ENCODE results near the gene OR4K15.
"Not testable (repeated sequence)": the region's sequence is repeated elsewhere in the genome, so short reads cannot be mapped to it uniquely, and the experiment has no call there.

Gene OR4K15

DNA sequence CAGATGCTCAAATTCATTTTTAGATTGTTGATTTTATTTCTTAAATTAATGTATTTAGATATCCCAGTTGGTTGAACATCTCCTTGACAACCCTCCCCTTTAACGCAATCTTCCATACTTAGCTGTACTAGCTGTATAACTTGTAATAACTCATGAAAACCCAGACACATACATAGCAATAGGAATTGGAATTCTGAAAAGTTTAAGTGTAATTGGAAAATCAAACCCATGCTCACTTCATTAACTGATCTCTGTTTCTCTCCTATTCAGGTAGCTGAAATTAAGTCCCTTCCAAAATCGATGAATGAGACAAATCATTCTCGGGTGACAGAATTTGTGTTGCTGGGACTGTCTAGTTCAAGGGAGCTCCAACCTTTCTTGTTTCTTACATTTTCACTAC lies at the start of gene OR4K15:
TSS of gene OR4K15 (plus strand) at position 301 of the 400 bp plus-strand sequence. CDS start at position 301, 0 bp downstream.
- DNase-seq: no peak

GRCh38 chr14:19930617-19931016 lies 44.8 kb upstream of the OR4K15 start, which contains the start of gene OR4K1:
Gene OR4K1, plus strand, starts transcription at chr14:19930917. Its CDS starts 4,750 bp downstream, at chr14:19935667.
- no peak for DNase-seq

GRCh38 chr14:19941668-19942067 lies 33.7 kb upstream of the OR4K15 start:
- DNase-seq: no peak

GRCh38 chr14:19947413-19948090 lies 27.8 kb upstream of the OR4K15 start:
- DNase-seq: no peak

DNA sequence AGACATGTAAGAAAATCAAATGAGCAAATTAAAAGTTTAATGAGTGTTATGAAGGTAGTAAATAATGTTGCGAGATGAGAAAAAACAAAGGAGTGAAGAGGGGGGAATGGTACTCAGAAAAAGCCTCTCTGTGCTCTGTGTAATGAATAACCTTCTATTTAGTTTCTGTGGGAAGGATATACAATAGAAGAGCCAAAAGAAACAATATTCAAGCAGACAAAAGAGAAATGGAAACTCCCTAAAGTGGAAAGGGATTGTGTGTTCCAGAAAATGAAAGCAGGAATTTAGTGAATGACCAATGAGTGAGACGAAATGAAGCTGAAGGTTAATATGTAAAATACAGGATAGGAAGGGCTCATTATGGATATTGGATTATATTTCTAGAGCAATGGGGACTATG lies 26.2 kb upstream of the OR4K15 start:
- no peak for DNase-seq

DNA sequence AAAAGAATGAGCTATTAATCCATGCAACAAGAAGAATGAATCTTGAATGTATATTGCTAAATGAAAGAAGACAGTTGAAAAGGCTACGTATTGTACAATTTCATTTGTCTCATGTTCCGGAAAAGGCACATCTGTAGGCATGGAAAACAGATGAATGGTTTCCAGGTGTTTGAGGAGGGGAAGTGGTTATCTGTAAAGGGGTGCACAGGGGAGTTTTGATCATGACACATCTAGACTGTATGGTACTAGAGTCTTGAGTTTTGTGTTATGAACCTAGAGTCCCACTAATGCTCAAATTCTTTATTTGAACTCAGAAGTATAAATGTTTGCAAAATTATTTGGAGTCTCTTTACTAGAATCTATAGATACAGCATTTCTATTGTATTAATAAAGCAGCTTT lies 5.7 kb upstream of the OR4K15 start:
- DNase-seq: not testable (repeated sequence)

DNA sequence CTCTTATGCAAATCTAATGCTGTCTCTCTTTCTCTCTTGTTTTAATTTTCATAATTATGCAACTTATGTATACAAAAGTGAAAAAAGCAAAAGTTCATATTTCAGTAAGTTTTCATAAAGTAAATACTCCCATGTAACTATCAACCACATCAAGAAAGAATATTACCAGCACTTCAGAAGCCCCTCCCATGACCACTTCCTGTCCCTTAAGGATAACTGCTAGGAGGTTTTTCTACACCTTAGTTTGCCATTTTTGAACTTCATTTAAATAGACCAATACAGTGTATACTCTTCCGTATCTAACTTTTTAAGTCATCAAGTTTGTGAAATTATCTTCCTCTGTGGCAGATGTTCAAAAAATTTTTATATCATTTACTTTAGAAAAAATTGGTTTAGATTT lies 547 bp upstream of the OR4K15 start:
- no peak for DNase-seq

DNA sequence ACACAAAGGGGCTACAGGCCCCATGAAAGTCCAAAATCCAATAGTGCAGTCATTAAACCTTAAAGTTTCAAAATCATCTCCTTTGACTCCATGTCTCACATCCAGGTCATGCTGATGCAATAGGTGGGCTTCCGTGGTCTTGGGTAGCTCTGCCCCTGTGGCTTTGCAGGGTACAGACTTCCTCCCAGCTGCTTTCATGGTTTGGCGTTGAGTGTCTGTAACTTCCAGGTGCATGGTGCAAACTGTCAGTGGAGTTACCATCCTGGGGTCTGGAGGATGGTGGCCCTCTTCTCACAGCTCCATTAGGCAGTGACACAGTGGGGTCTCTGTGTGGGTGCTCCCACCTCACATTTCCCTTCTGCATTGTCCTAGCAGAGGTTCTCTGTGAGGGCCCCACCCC lies 18.0 kb downstream of the OR4K15 start:
- DNase-seq: no peak

DNA sequence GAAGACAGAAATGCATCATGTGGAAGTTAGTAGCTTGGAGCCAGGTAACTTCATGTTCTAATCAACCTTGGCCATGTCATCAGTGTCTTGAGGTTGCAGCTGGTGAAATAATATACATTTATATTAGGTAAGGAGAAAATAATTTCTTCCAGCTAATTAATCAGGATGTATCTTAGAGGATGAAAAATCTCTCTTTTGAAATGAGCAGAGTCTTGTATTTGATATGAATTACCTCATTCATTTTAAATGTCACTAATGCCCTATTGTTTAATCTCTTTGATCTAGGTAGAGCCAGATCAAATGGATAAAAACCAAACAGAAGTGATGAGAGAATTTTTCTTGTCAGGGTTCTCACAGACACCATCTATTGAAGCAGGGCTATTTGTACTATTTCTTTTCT lies 26.5 kb downstream of the OR4K15 start, which contains the start of gene OR4Q2:
TSS of gene OR4Q2 (plus strand) at position 301 of the 400 bp plus-strand sequence.
- no peak for DNase-seq

DNA sequence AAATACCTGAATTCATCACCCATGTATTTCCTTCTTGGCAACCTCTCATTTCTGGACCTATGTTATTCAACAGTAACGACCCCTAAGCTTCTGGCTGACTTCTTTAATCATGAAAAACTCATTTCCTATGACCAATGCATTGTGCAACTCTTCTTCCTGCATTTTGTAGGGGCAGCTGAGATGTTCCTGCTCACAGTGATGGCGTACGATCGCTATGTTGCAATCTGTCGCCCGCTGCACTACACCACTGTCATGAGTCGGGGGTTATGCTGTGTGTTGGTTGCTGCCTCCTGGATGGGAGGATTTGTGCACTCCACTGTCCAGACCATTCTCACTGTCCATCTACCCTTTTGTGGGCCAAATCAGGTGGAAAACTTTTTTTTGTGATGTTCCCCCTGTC lies 26.9 kb downstream of the OR4K15 start:
- DNase-seq: no peak

DNA sequence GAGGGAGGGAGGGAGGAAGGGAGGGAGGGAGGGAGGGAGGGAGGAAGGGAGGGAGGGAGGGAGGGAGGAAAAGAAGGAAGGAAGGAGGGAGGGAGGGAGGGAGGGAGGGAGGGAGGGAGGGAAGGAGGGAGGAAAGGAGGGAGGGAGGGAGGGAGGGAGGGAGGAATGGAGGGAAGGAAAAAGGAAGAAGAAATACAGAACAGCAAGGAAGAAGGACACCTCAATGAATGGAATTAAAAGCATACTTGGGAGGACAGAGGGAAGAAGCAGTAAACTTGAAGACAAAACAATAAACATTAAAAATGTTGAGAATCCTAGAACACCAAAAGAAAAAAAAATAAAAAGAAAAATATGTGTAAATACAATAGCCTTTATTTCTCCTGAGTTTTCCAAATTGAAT lies 32.8 kb downstream of the OR4K15 start:
- no peak for DNase-seq

GRCh38 chr14:20019257-20019865 lies 44.0 kb downstream of the OR4K15 start, which contains the start of gene OR4K14:
Gene OR4K14, minus strand, starts transcription at chr14:20019307. Its CDS starts 4,114 bp downstream, at chr14:20015193.
- no peak for DNase-seq

Data from stimulated activated naive CD4-positive, alpha-beta T cell treated with Interleukin-2 at 50 U/mL for 16 hours (primary cell).